ENCODE measurements around the gene CCDC102A.

CCDC102A gene

DNA sequence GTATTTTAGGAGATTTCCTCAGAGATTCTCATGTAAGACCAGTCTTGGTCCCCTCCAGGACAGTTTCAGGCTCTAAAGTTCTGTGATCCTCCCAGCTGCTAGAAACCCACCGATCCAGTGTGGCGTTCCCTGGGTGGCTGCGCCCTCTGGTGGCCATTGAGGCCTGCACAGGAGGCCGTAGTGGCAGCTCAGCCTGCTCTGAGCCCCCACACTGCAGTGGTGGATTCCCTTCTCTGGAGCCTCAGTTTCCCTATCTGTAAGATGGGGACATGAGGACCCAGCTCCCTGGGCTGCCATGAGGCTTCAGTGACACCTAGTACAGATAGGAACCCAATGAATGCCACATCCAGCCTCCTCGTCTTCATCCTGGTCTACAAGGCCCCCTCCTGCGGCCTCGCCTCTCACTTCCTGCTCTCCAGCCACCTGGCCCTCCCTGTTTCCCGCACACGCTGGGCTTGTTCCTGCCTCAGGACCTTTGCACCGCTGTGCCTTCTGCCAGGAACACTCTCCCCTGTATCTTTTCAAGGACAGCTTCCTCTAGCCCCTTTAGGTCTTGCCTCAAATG lies 16.5 kb downstream of the CCDC102A start:
- peak; percentile 66 for DNase-seq (ENCODE audit: low read depth, low spot score)

DNA sequence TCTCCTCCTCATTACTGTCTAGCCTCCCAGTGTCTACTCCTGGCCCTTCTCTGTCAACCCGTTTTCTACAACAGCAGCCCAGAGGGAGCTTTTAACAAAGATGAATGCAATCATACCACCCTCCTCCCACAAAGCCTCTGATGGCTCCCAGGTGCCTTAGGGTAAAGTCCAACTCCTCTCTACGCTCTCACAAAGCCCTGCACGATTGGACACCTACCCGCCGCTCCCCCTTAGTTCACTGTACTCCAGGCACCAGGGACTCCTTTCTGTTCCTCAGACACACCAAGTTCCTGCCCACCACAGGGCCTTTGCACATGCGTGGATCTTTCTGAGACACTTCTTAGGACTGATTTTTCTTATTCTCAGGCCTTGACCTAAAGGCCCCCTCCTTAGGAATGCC lies 17.4 kb downstream of the CCDC102A start:
- DNase-seq (ENCODE audit: low read depth, low spot score), result no peak

DNA sequence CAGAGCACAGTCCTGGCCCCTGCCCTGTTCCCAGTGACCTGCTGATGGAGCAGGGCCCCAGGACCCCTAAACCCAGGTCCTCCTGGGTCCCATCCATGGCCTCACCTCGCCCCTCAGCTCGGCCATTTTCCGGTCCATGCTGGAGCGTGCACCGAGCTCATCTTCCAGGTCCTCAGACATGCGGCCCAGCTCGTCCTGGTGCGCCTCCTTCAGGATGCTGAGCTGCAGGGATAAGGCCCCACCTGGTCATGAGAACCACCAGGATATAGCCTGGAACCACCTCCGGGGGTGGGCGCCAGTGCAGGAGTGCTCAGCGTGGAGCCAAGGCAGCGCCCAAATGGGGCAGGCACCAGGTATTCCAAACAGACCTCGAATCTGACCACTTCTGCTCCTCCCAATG lies 17.9 kb downstream of the CCDC102A start:
- no peak for DNase-seq (ENCODE audit: low read depth, low spot score)

DNA sequence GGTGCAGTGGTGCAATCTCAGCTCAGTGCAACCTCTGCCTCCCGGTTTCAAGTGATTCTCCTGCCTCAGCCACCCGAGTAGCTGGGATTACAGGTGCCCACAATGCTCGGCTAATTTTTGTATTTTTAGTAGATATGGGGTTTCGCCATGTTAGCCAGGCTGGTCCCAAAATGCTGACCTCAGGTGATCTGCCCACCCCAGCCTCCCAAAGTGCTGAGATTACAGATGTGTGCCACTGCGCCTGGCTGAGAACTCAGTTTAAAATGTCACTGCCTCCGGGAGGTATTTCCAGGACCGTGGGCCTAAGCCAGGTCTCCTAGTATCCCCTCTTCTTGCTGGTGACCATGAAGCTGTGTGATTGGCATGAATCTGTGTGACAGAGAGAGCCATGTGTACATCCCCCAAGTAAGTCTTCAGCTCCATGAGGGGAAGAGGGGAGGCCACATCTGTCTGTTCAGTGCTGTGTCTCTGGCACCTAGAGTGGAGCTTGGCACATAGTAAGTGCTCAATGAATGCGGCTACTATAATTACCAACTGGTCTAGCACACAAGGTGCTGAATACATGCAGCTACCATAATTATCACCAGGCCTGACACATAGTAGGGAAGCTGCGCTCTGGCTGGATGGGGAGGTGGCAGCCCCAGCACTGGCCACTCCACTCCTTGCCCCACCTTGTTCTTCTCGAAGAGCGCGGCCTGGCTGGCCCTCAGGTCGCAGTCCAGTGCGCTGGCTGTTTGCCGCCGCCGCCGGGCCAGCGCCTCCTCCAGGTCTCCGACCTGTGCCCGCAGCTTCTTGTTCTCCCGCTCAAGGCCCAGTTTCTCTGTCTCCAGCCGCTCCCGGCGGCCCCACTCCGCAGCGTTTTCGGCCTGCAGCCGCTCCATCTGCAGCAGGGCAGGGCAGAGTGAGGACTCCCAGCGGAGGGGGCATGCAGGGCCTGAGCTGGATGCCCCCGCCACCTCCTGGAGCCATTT lies 18.7 kb downstream of the CCDC102A start:
- DNase-seq (ENCODE audit: low read depth, low spot score), result no peak

- DNase-seq (ENCODE audit: low read depth, low spot score), result no peak
Observed at GRCh38 chr16:57516773-57517172, 19.6 kb downstream of the CCDC102A start.

DNA sequence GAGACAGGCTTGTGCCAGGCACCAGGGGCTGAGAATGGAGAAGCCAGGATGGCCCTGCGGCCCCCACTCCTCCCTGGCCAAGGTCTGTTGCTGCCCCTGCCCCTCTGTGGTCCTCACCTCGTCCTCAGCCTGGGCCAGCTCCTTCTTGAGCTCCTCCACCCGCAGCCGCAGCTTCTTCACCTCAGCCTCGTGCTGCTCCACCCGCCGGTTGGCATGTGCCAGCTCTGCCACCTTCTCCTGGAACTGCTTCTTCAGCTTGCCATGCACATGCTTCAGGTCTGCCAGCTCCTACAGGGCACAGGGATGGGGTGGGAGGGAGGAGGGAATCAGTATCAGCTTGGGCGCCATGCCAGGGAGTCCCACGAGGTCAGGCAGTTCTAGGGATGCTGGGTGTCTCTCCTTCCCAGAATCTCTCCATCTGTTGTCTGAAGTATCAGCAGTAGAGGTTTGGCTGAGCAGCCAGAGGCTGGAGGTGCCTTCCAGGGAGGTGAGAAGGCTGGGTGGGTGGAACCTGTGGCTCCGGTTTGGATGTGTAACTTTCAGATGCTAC lies 20.1 kb downstream of the CCDC102A start:
- no peak for DNase-seq (ENCODE audit: low read depth, low spot score)

DNA sequence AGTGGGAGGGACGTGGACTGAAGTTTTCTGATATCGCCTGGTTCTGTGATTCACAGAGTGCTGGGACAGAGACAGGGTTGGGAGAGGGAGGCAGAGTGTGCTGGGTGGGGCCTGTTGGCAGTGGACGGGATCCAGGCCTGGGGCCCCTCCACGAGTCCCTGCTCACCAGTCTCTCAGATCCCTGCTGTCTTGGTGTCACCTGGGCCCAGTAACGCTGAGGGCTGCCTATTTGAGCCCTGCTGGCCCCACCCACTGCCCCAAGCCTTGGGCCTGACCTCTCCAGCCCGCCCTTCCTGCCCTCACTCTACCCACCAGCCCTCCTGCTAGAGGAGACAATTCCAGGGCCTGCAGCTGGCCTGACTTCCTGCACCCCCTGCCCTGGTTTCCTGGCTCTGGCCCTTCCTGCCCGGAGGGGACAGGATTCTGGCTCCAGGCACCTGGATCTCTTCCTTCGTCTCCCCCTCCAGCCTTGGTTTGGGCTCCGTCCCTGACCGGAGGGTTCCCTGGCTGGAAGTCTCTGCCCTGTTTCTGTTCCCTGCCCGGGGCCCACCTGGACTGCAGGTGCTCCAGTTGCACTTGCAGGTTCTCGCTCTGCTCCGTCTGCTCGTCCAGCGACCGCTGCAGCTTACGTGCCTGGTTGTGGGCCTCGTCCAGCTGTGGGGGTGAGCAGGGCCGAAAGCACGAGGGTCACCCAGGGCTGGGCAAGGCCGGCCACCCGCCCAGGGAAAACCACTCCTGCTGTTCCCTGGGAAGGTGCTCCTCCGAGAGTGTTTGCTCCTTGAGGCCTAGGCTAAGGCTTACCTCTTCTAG lies 21.4 kb downstream of the CCDC102A start:
- DNase-seq (ENCODE audit: low read depth, low spot score), result no peak

DNA sequence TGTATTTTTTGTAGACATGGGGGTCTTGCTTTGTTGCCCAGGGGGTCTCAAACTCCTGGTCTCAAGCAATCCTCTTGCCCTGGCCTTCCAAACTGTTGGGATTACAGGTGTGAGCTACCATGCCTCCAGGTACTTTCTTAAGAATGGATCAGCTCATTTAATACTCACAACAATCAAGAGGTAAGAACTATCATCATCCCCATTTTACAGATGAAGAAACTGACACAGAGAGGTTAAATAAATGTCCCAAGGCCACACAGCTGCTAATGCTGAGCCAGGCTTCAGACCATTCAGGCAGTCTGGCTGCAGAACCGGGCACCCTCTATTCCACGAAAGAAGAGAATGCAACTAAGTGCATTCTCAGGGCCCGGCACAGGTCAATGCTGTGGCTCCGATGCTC lies 22.0 kb downstream of the CCDC102A start:
- DNase-seq (ENCODE audit: low read depth, low spot score), result no peak

- no peak for DNase-seq (ENCODE audit: low read depth, low spot score)
Observed at GRCh38 chr16:57513371-57514102, 22.8 kb downstream of the CCDC102A start.

- no peak for DNase-seq (ENCODE audit: low read depth, low spot score)
Observed at GRCh38 chr16:57512296-57513001, 23.9 kb downstream of the CCDC102A start.

DNA sequence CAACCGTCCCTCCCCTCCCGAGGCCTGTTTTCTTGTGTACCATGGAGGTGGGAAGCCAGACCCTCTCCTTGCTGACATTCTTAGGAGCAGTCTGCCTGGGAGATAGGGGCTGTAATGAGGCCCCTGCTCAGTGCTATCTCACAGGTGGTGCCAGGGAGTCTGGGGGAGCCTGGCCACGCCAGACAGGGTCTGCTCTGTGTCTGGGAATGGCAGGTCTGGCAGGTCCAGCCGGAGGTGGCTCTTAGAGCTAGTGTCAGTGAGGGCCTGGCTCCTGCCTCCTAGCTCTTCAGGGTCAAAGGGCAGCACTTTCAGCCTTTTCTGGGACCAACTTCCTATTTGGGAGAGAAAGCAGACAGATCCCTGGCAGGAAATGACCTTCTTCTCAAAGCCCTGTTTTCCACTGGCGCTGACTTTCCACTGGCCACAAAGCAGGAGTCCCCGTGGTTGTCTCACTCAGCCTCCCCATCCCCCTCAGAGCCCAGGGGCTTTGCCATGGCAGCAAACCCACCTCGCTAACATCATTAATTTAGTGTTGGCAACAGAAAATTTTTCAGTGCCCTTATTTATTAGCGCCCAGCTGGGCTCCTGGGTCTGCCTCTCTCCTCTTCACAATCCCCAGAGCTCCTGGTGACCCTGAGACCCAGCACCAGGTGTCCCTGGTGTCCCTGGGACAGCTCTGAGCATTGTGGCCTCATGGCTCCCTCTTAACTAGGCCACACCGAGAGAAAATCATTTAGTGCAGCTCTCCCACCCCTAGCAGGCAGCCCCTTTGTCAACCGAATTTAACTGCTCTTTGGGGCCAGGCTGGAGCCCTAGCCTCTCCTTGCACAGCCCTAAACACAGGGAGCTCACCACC lies 26.1 kb downstream of the CCDC102A start:
- no peak for DNase-seq (ENCODE audit: low read depth, low spot score)

GRCh38 chr16:57509231-57509923 lies 27.0 kb downstream of the CCDC102A start:
- DNase-seq (ENCODE audit: low read depth, low spot score), result no peak

DNA sequence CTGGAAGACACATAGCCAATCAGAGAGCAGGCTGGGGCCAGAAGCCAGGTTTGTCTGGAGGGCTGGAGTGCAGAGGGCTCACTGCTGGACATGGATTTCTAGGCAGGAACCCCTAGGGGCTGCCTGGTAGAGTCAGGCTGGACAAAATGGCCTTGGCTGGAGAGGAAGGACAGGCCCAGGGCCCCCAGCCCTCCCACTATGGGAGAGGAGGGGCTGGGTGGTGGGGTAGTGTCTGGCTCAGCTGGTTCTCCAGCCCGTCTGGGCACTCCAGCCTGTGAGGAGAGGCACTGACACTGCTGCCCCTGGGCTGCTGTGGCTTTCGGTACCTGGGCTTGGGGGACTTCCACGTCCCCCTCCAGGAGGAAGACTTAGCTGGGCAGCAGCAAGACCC lies 28.3 kb downstream of the CCDC102A start:
- DNase-seq (ENCODE audit: low read depth, low spot score), result no peak

- DNase-seq (ENCODE audit: low read depth, low spot score), result no peak
Observed at GRCh38 chr16:57507136-57508034, 29.0 kb downstream of the CCDC102A start.

DNA sequence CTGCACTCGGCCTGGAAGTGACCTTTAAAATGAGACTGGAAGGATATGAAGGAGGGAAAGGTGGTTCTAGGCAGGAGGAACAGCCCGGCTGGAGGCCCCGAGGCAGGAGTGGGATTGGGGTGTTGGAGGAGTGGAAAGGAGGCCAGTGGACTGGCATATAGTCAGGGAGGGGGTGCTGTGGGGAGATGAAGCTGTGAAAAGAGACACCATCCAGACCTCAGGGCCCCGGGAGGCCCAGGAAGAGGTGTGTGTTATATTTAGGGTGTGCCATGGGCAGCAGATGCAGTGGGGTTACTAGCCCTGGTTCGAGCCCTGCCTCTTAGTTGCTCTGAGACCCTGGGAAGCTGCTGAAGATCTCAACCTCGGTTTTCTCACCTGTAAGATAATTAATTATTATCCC lies 31.2 kb downstream of the CCDC102A start:
- DNase-seq (ENCODE audit: low read depth, low spot score), result no peak

GRCh38 chr16:57504491-57504890 lies 31.9 kb downstream of the CCDC102A start:
- DNase-seq (ENCODE audit: low read depth, low spot score), result no peak

DNA sequence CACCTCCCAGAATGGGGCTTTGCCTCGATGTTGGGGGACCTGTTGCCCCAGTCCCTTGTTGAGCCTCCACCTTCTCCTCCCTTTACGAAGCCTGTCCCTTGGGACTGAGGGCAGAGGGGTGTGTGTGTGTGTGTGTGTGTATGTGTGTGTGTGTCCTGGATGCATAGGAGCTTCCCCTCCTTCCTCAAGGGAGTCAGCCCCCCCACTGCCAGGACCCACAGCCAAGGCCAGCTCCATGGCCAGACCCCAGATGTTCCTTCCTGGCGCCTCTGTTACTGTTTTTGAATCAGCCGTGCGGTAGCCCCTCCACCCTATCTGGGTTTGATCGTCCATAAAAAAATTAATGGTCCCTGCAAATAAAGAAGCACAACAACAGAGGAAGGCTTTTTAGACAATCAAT lies 32.4 kb downstream of the CCDC102A start:
- no peak for DNase-seq (ENCODE audit: low read depth, low spot score)

GRCh38 chr16:57503366-57503765 lies 33.0 kb downstream of the CCDC102A start:
- DNase-seq (ENCODE audit: low read depth, low spot score), result no peak

All from activated naive CD8-positive, alpha-beta T cell treated with anti-CD3 and anti-CD28 coated beads, Interleukin-2, amount 50 U/mL, for 16 hours (primary cell).